Activated naive CD4-positive, alpha-beta T cell treated with anti-CD3 and anti-CD28 coated beads, Interleukin-2, amount 50 U/mL, for 72 hours (primary cell): ENCODE measurements around the gene ATP5F1D. TPM values are rescaled to one million over a fixed set of nuclear protein-coding genes. Genes with fewer than 3 reads are reported as not detected.

Source experiments
- ATAC-seq, 2 donors: fragments of 150-1000 bp; cut with Tn5 transposase; 2 replicates each; pipeline ENCODE4 v1.10.0; 2021; ENCODE audit warnings: mild to moderate bottlenecking in 2 of 2, moderate library complexity in 2 of 2
- DNase-seq, 2 donors: peaks; one replicate each; pipeline ENCODE4 v3.0.0; 2021 to 2022; ENCODE audit warnings: low spot score in 2 of 2
- H3K27ac Mint-ChIP-seq, 2 donors: one replicate each; pipeline ENCODE4 v1.8.0; 2022; ENCODE audit warnings: mild to moderate bottlenecking in 2 of 2, mixed read lengths in 2 of 2
- H3K36me3 Mint-ChIP-seq, 2 donors: one replicate each; pipeline ENCODE4 v1.8.0; 2022; ENCODE audit warnings: mixed read lengths in 2 of 2
- H3K9me3 Mint-ChIP-seq, 2 donors: one replicate each; pipeline ENCODE4 v1.8.0; 2022; ENCODE audit warnings: mixed read lengths in 2 of 2
- total RNA-seq, 2 donors: library from RNA; stranded (reverse); gene quantifications; one replicate each; pipeline ENCODE4 v1.2.3, GENCODE V29; 2022

Gene ATP5F1D
- total RNA-seq, 2 donors from 2014 or later: 114 to 201 TPM

GRCh38 chr19:1276628-1277022 lies 35.1 kb downstream of the ATP5F1D start:
- DNase-seq (no peak), ATAC-seq (no peak)
- H3K9me3 Mint-ChIP-seq: no peaks in the 10 kb centered on the region
- H3K27ac Mint-ChIP-seq: peak overlapping the region; percentile 88 to 96
- peaks cover 27 to 32% of the 10 kb centered on the region in 2 donors for H3K36me3 Mint-ChIP-seq

- DNase-seq (no peak), ATAC-seq (no peak)
- H3K27ac Mint-ChIP-seq: peak overlapping the region in 1 of 2 donors; percentile 88
- H3K9me3 Mint-ChIP-seq: no peaks in the 10 kb centered on the region
- peaks cover 23 to 27% of the 10 kb centered on the region in 2 donors for H3K36me3 Mint-ChIP-seq
Observed at GRCh38 chr19:1277061-1277460, 35.5 kb downstream of the ATP5F1D start.

GRCh38 chr19:1278074-1278473 lies 36.5 kb downstream of the ATP5F1D start:
- DNase-seq: no peak
- no peaks in the 10 kb centered on the region for H3K9me3 Mint-ChIP-seq
- H3K27ac Mint-ChIP-seq: peak overlapping the region in 1 of 2 donors; percentile 44
- H3K36me3 Mint-ChIP-seq: peaks cover 15 to 18% of the 10 kb centered on the region in 2 donors
- ATAC-seq: no peak

GRCh38 chr19:1278713-1279660 lies 37.4 kb downstream of the ATP5F1D start:
- Mint-ChIP-seq H3K9me3 (no peaks in the 10 kb centered on the region), H3K36me3 (peaks cover 10 to 17% of the 10 kb centered on the region in 2 donors), H3K27ac (no peak overlapping the region)
- ATAC-seq: no peak
- no peak for DNase-seq

- Mint-ChIP-seq H3K27ac (no peak overlapping the region), H3K36me3 (peaks cover 8 to 17% of the 10 kb centered on the region in 2 donors)
- DNase-seq: peak; percentile 84 to 90
Observed at GRCh38 chr19:1279782-1280341, 38.3 kb downstream of the ATP5F1D start.

GRCh38 chr19:1280636-1281568 lies 39.4 kb downstream of the ATP5F1D start:
- Mint-ChIP-seq H3K27ac (no peak overlapping the region), H3K9me3 (no peaks in the 10 kb centered on the region), H3K36me3 (peaks cover 8 to 17% of the 10 kb centered on the region in 2 donors)
- DNase-seq (no peak), ATAC-seq (no peak)

More at GRCh38 chr19:1279782-1280341, 38.3 kb downstream of the ATP5F1D start:
- peak in 1 of 2 donors; percentile 16 for ATAC-seq
- H3K9me3 Mint-ChIP-seq: no peaks in the 10 kb centered on the region

- Mint-ChIP-seq H3K27ac (no peak overlapping the region), H3K36me3 (peaks cover 3 to 13% of the 10 kb centered on the region in 2 donors), H3K9me3 (no peaks in the 10 kb centered on the region)
- no peak for ATAC-seq
- DNase-seq: no peak
Observed at GRCh38 chr19:1281569-1282287, 40.2 kb downstream of the ATP5F1D start.

- peak in 1 of 2 donors; percentile 30 for ATAC-seq
- H3K36me3 Mint-ChIP-seq: peaks cover 0 to 10% of the 10 kb centered on the region in 2 donors
- no peak for DNase-seq
- no peak overlapping the region for H3K27ac Mint-ChIP-seq
- H3K9me3 Mint-ChIP-seq: no peaks in the 10 kb centered on the region
Observed at GRCh38 chr19:1282588-1283206, 41.1 kb downstream of the ATP5F1D start.

- H3K9me3 Mint-ChIP-seq: no peaks in the 10 kb centered on the region
- H3K36me3 Mint-ChIP-seq: peaks cover 0 to 10% of the 10 kb centered on the region in 2 donors
- no peak overlapping the region for H3K27ac Mint-ChIP-seq
- ATAC-seq (no peak), DNase-seq (no peak)
Observed at GRCh38 chr19:1283207-1283916, 41.8 kb downstream of the ATP5F1D start.

- no peak overlapping the region for H3K27ac Mint-ChIP-seq
- no peak for ATAC-seq
Observed at GRCh38 chr19:1283917-1284292, 42.4 kb downstream of the ATP5F1D start.

GRCh38 chr19:1284293-1284978 lies 42.9 kb downstream of the ATP5F1D start:
- H3K27ac Mint-ChIP-seq: no peak overlapping the region
- ATAC-seq: no peak
- H3K36me3 Mint-ChIP-seq: peaks cover 0 to 9% of the 10 kb centered on the region in 2 donors

More at GRCh38 chr19:1283917-1284292, 42.4 kb downstream of the ATP5F1D start:
- no peak for DNase-seq
- H3K36me3 Mint-ChIP-seq: peaks cover 0 to 10% of the 10 kb centered on the region in 2 donors
- H3K9me3 Mint-ChIP-seq: no peaks in the 10 kb centered on the region

GRCh38 chr19:1284979-1285736 lies 43.6 kb downstream of the ATP5F1D start:
- ATAC-seq: no peak
- DNase-seq: no peak
- H3K36me3 Mint-ChIP-seq: peaks cover 0 to 2% of the 10 kb centered on the region in 2 donors
- no peaks in the 10 kb centered on the region for H3K9me3 Mint-ChIP-seq
- no peak overlapping the region for H3K27ac Mint-ChIP-seq

More at GRCh38 chr19:1284293-1284978, 42.9 kb downstream of the ATP5F1D start:
- no peak for DNase-seq
- no peaks in the 10 kb centered on the region for H3K9me3 Mint-ChIP-seq

- Mint-ChIP-seq H3K27ac (no peak within 1 kb of the TSS), H3K36me3 (no peaks in the 10 kb centered on the region), H3K9me3 (no peaks in the 10 kb centered on the region)
- ATAC-seq: no peak
- no peak for DNase-seq
Observed at GRCh38 chr19:1285737-1286360, 44.3 kb downstream of the ATP5F1D start, which contains the start of gene EFNA2. Gene EFNA2 (plus strand): TSS chr19:1285873. CDS start chr19:1286169, 296 bp downstream.
